PC-9 (cell line): ENCODE data around the gene IL22. TPM values are rescaled to one million over a fixed set of nuclear protein-coding genes. Genes with fewer than 3 reads are reported as not detected.

ENCODE experiments used
- BruUV-seq: library from RNA; stranded (reverse); fragments of 400-500 nt; replicated peaks from 2 replicates; lab custom pipeline; 2021; lab: Mats Ljungman, UMichigan
- CTCF ChIA-PET: fragments of 300-600 bp; sonication (Branson Sonifier 250); formaldehyde crosslinking; loops from one replicate; lab custom pipeline; 2022; ENCODE audit warnings: antibody characterized with exemption; lab: Charles Lee
- POLR2A ChIA-PET: fragments of 300-600 bp; sonication (Branson Sonifier 250); formaldehyde crosslinking; loops from one replicate; lab custom pipeline; 2022; ENCODE audit warnings: antibody characterized with exemption; ENCODE audit not compliant: unreplicated experiment; lab: Charles Lee
- DNase-seq, 2 experiments: peaks; one replicate each; pipeline versions ENCODE4 v3.0.0 to v3.0.0-alpha.2; 2015 to 2022; ENCODE audit warnings: mixed read lengths in 1 of 2
- H2AFZ ChIP-seq: fragments of 200-600 bp; sonication (generic); 2 replicates; pipeline ENCODE4 v1.8.1; 2017; ENCODE audit warnings: antibody characterized with exemption
- H3F3A ChIP-seq: fragments of 200-600 bp; sonication (generic); 2 replicates; pipeline ENCODE4 v1.8.1; 2017; ENCODE audit warnings: antibody characterized with exemption, mild to moderate bottlenecking, low read depth; ENCODE audit not compliant: insufficient read depth
- H3K27ac ChIP-seq: fragments of 200-600 bp; sonication (generic); 2 replicates; pipeline ENCODE4 v1.6.1; 2016; ENCODE audit warnings: mixed run types
- H3K27me3 ChIP-seq: fragments of 200-600 bp; sonication (generic); 2 replicates; pipeline ENCODE4 v1.6.1; 2016; ENCODE audit warnings: low read depth, mixed run types; ENCODE audit not compliant: insufficient read depth
- H3K36me3 ChIP-seq: fragments of 200-600 bp; sonication (generic); 2 replicates; pipeline ENCODE4 v1.6.1; 2016; ENCODE audit warnings: low read depth, mixed run types
- H3K4me1 ChIP-seq: fragments of 200-600 bp; sonication (generic); replicated peaks from 2 replicates; pipeline ENCODE4 v1.6.1; 2016; ENCODE audit warnings: mixed run types; ENCODE audit not compliant: insufficient read depth
- H3K4me2 ChIP-seq: fragments of 200-600 bp; sonication (generic); 2 replicates; pipeline ENCODE4 v1.6.1; 2017; ENCODE audit warnings: mixed run types
- H3K4me3 ChIP-seq: fragments of 200-600 bp; sonication (generic); 2 replicates; pipeline ENCODE4 v1.6.1; 2016; ENCODE audit warnings: mixed run types
- H3K79me2 ChIP-seq: fragments of 200-600 bp; sonication (generic); 2 replicates; pipeline ENCODE4 v1.6.1; 2017; ENCODE audit warnings: low read depth, mixed run types
- H3K9me2 ChIP-seq: fragments of 200-600 bp; sonication (generic); 2 replicates; pipeline ENCODE4 v1.8.1; 2017; ENCODE audit warnings: mild to moderate bottlenecking; ENCODE audit not compliant: insufficient read depth
- H3K9me3 ChIP-seq: fragments of 200-600 bp; sonication (generic); 2 replicates; pipeline ENCODE4 v1.8.1; 2016; ENCODE audit warnings: low read depth; ENCODE audit not compliant: insufficient read depth
- H4K20me1 ChIP-seq: fragments of 200-600 bp; sonication (generic); 2 replicates; pipeline ENCODE4 v1.8.1; 2017; ENCODE audit not compliant: insufficient read depth
- EZH2 ChIP-seq: fragments of 200-600 bp; sonication (generic); IDR thresholded peaks from 2 replicates; pipeline ENCODE4 v1.8.0; 2017; ENCODE audit warnings: antibody characterized with exemption, low read depth
- intact Hi-C: fragments of 100-400 bp; cut with micrococcal nuclease; formaldehyde crosslinking; loops from one replicate; pipeline ENCODE4 v1.10.0; 2022; ENCODE audit not compliant: unreplicated experiment
- total RNA-seq: library from RNA; stranded (reverse); gene quantifications from 2 replicates; pipeline ENCODE4 v1.2.3, GENCODE V29; 2021
- TF ChIP-seq, protein P1 (sequence below): fragments of 200-600 bp; sonication (generic); conservative IDR thresholded peaks from 2 replicates; pipeline ENCODE4 v1.6.1; 2017; ENCODE audit warnings: mixed run types, antibody characterized with exemption, mild to moderate bottlenecking, moderate library complexity

Gene IL22
- total RNA-seq, 1 experiment from 2014 or later: not detected

GRCh38 chr12:68264158-68264855, 10.9 kb upstream of the IL22 start:
- ChIA-PET POLR2A (no interaction called here), CTCF (no interaction called here)
- BruUV-seq: no TSS peak
- no peak for DNase-seq
- H2AFZ ChIP-seq: no peak overlapping the region
- H3K4me2 ChIP-seq: no peak overlapping the region
- intact Hi-C loops: no loop called here
- TF ChIP-seq, protein P1, sequence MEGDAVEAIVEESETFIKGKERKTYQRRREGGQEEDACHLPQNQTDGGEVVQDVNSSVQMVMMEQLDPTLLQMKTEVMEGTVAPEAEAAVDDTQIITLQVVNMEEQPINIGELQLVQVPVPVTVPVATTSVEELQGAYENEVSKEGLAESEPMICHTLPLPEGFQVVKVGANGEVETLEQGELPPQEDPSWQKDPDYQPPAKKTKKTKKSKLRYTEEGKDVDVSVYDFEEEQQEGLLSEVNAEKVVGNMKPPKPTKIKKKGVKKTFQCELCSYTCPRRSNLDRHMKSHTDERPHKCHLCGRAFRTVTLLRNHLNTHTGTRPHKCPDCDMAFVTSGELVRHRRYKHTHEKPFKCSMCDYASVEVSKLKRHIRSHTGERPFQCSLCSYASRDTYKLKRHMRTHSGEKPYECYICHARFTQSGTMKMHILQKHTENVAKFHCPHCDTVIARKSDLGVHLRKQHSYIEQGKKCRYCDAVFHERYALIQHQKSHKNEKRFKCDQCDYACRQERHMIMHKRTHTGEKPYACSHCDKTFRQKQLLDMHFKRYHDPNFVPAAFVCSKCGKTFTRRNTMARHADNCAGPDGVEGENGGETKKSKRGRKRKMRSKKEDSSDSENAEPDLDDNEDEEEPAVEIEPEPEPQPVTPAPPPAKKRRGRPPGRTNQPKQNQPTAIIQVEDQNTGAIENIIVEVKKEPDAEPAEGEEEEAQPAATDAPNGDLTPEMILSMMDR: no peak
- TF ChIP-seq EZH2: no peak
- no peaks in the 10 kb centered on the region for H3K36me3 ChIP-seq
- no peaks in the 10 kb centered on the region for H4K20me1 ChIP-seq
- no peaks in the 10 kb centered on the region for H3K9me2 ChIP-seq
- no peaks in the 10 kb centered on the region for H3K79me2 ChIP-seq
- no peaks in the 10 kb centered on the region for H3F3A ChIP-seq
- no peak overlapping the region for H3K27ac ChIP-seq
- H3K27me3 ChIP-seq: no peaks in the 10 kb centered on the region
- H3K4me1 ChIP-seq: peaks cover 9% of the 10 kb centered on the region
- no peak overlapping the region for H3K4me3 ChIP-seq
- H3K9me3 ChIP-seq: no peaks in the 10 kb centered on the region; the same call in 1 of the 2 replicates

GRCh38 chr12:68263366-68263765, 10.0 kb upstream of the IL22 start:
- intact Hi-C loops: no loop called here
- H3K36me3 ChIP-seq: no peaks in the 10 kb centered on the region
- DNase-seq: no peak
- no peak for TF ChIP-seq EZH2
- TF ChIP-seq, protein P1: no peak
- no peak overlapping the region for H3K27ac ChIP-seq
- H3K4me2 ChIP-seq: no peak overlapping the region
- H3F3A ChIP-seq: no peaks in the 10 kb centered on the region
- peaks cover 18% of the 10 kb centered on the region for H3K4me1 ChIP-seq
- no peaks in the 10 kb centered on the region; the same call in 1 of the 2 replicates for H3K9me3 ChIP-seq
- ChIA-PET POLR2A (no interaction called here), CTCF (no interaction called here)
- no peaks in the 10 kb centered on the region for H4K20me1 ChIP-seq
- no peak overlapping the region for H3K4me3 ChIP-seq
- H3K79me2 ChIP-seq: no peaks in the 10 kb centered on the region
- H3K27me3 ChIP-seq: no peaks in the 10 kb centered on the region
- H2AFZ ChIP-seq: no peak overlapping the region
- BruUV-seq: no TSS peak
- H3K9me2 ChIP-seq: no peaks in the 10 kb centered on the region; the same call in 1 of the 2 replicates

GRCh38 chr12:68261896-68262295, 8.5 kb upstream of the IL22 start:
- Histone ChIP-seq H2AFZ (no peak overlapping the region), H3K4me1 (peaks cover 18% of the 10 kb centered on the region), H3K27ac (no peak overlapping the region), H3K27me3 (no peaks in the 10 kb centered on the region), H3K4me2 (no peak overlapping the region), H3K9me2 (no peaks in the 10 kb centered on the region; the same call in 1 of the 2 replicates), H4K20me1 (no peaks in the 10 kb centered on the region), H3K4me3 (no peak overlapping the region), H3K79me2 (no peaks in the 10 kb centered on the region), H3F3A (no peaks in the 10 kb centered on the region), H3K9me3 (no peaks in the 10 kb centered on the region; the same call in 1 of the 2 replicates), H3K36me3 (no peaks in the 10 kb centered on the region)
- CTCF ChIA-PET: interaction anchor here (0.6 kb wide), 1 partner anchor 22 kb away, joined by 3 read pairs; no protein-coding TSS in a partner anchor
- POLR2A ChIA-PET: no interaction called here
- no TSS peak for BruUV-seq
- intact Hi-C loops: no loop called here
- no peak for DNase-seq
- no peak for TF ChIP-seq EZH2
- TF ChIP-seq, protein P1: no peak
